ENCODE measurements around the gene PPP4R4. TPM values are rescaled to one million over a fixed set of nuclear protein-coding genes. Genes with fewer than 3 reads are reported as not detected.

The PPP4R4 gene
- total and polyA plus RNA-seq, 4 donors: 1.6 to 25.9 (median 3.8) TPM

DNA sequence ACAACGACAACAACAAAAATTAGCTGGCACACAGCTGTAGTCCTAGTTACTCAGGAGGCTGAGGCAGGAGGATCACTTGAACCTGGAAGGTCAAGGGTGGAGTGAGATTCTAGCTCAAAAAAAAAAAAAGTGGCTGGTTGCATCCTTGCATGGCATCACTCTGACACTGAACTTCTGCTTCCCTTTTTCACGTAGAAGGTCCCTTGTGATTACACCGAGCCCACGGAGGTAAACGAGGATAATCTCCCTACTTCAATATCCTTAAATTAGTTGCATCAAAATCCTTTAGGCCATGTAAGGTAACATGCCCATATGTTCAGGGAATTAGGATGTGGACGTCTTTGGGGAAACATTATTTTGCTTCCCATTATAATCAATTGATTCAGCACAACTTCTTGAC is 4.0 kb upstream of the PPP4R4 start:
- no peak overlapping the region for H3K4me3 ChIP-seq
- WGBS, 2 donors: 51 to 73% methylated on average over 6 of the region's 6 CpGs
- no peak for TF ChIP-seq CTCF (IDR thresholded peaks at IDR 0.05; ENCODE audit: control extremely low read depth, extremely low read depth)
- no peaks in the 10 kb centered on the region for H3K9me3 ChIP-seq (ENCODE audit: control insufficient read depth in 4 of 4, insufficient read depth in 3 of 4, low read length in 3 of 4)
- DNase-seq (no peak), ATAC-seq (ENCODE audit: insufficient read depth, low FRiP score) (no peak)
- H3K4me1 ChIP-seq (ENCODE audit: control insufficient read depth in 5 of 5, insufficient read depth in 5 of 5, low read length in 5 of 5): peaks cover 0 to 10% (median 0%) of the 10 kb centered on the region in 5 donors
- H3K9ac ChIP-seq (ENCODE audit: insufficient read depth in 1 of 2, low read length in 2 of 2): no peak overlapping the region
- no peak overlapping the region for H3K27ac ChIP-seq (ENCODE audit: low read depth in 1 of 2, low read length in 1 of 2)
- H3K27me3 ChIP-seq (ENCODE audit: control insufficient read depth in 3 of 3, insufficient read depth in 3 of 3, low read length in 2 of 3): peaks cover 0 to 20% (median 19%) of the 10 kb centered on the region in 3 donors
- H3K36me3 ChIP-seq (ENCODE audit: control insufficient read depth in 4 of 4, insufficient read depth in 4 of 4, low read length in 4 of 4): no peaks in the 10 kb centered on the region

GRCh38 chr14:94171208-94171607 is 2.9 kb upstream of the PPP4R4 start:
- no peak overlapping the region for H3K4me3 ChIP-seq
- TF ChIP-seq CTCF (IDR thresholded peaks at IDR 0.05; ENCODE audit: control extremely low read depth, extremely low read depth): no peak
- ATAC-seq (ENCODE audit: insufficient read depth, low FRiP score) (no peak), DNase-seq (no peak)
- H3K4me1 ChIP-seq (ENCODE audit: control insufficient read depth in 5 of 5, insufficient read depth in 5 of 5, low read length in 5 of 5): peaks cover 0 to 10% (median 0%) of the 10 kb centered on the region in 5 donors
- H3K27ac ChIP-seq (ENCODE audit: low read depth in 1 of 2, low read length in 1 of 2): no peak overlapping the region
- no peaks in the 10 kb centered on the region for H3K36me3 ChIP-seq (ENCODE audit: control insufficient read depth in 4 of 4, insufficient read depth in 4 of 4, low read length in 4 of 4)
- peaks cover 0 to 31% (median 30%) of the 10 kb centered on the region in 3 donors for H3K27me3 ChIP-seq (ENCODE audit: control insufficient read depth in 3 of 3, insufficient read depth in 3 of 3, low read length in 2 of 3)
- no peaks in the 10 kb centered on the region for H3K9me3 ChIP-seq (ENCODE audit: control insufficient read depth in 4 of 4, insufficient read depth in 3 of 4, low read length in 3 of 4)
- H3K9ac ChIP-seq (ENCODE audit: insufficient read depth in 1 of 2, low read length in 2 of 2): no peak overlapping the region
- 45 to 64% methylated on average over 3 of the region's 3 CpGs for WGBS, 2 donors

GRCh38 chr14:94172545-94172944 is 1.6 kb upstream of the PPP4R4 start:
- ATAC-seq (ENCODE audit: insufficient read depth, low FRiP score): no peak
- no peaks in the 10 kb centered on the region for H3K36me3 ChIP-seq (ENCODE audit: control insufficient read depth in 4 of 4, insufficient read depth in 4 of 4, low read length in 4 of 4)
- peaks cover 0 to 40% (median 40%) of the 10 kb centered on the region in 3 donors for H3K27me3 ChIP-seq (ENCODE audit: control insufficient read depth in 3 of 3, insufficient read depth in 3 of 3, low read length in 2 of 3)
- no peaks in the 10 kb centered on the region for H3K9me3 ChIP-seq (ENCODE audit: control insufficient read depth in 4 of 4, insufficient read depth in 3 of 4, low read length in 3 of 4)
- 82 to 89% methylated on average over 5 of the region's 5 CpGs for WGBS, 2 donors
- H3K9ac ChIP-seq (ENCODE audit: insufficient read depth in 1 of 2, low read length in 2 of 2): no peak overlapping the region
- no peak overlapping the region for H3K4me3 ChIP-seq
- peaks cover 0 to 10% (median 0%) of the 10 kb centered on the region in 5 donors for H3K4me1 ChIP-seq (ENCODE audit: control insufficient read depth in 5 of 5, insufficient read depth in 5 of 5, low read length in 5 of 5)
- no peak overlapping the region for H3K27ac ChIP-seq (ENCODE audit: low read depth in 1 of 2, low read length in 1 of 2)
- TF ChIP-seq CTCF (IDR thresholded peaks at IDR 0.05; ENCODE audit: control extremely low read depth, extremely low read depth): no peak
- no peak for DNase-seq

- H3K9ac ChIP-seq (ENCODE audit: insufficient read depth in 1 of 2, low read length in 2 of 2): peak overlapping the region in 1 of 2 donors; percentile 8
- no peaks in the 10 kb centered on the region for H3K9me3 ChIP-seq (ENCODE audit: control insufficient read depth in 4 of 4, insufficient read depth in 3 of 4, low read length in 3 of 4)
- H3K36me3 ChIP-seq (ENCODE audit: control insufficient read depth in 4 of 4, insufficient read depth in 4 of 4, low read length in 4 of 4): no peaks in the 10 kb centered on the region
- no peak for TF ChIP-seq CTCF (IDR thresholded peaks at IDR 0.05; ENCODE audit: control extremely low read depth, extremely low read depth)
- peaks cover 0 to 48% (median 45%) of the 10 kb centered on the region in 3 donors for H3K27me3 ChIP-seq (ENCODE audit: control insufficient read depth in 3 of 3, insufficient read depth in 3 of 3, low read length in 2 of 3)
- DNase-seq: no peak
- no peak for ATAC-seq (ENCODE audit: insufficient read depth, low FRiP score)
- H3K4me1 ChIP-seq (ENCODE audit: control insufficient read depth in 5 of 5, insufficient read depth in 5 of 5, low read length in 5 of 5): peaks cover 0 to 10% (median 0%) of the 10 kb centered on the region in 5 donors
- H3K4me3 ChIP-seq: peak overlapping the region; percentile 48
- 1% methylated on average over 20 of the region's 20 CpGs for WGBS, 2 donors
- peak overlapping the region; percentile 62 to 89 for H3K27ac ChIP-seq (ENCODE audit: low read depth in 1 of 2, low read length in 1 of 2)
Measured at GRCh38 chr14:94173471-94173884, 644 bp upstream of the PPP4R4 start.

Data from lung (tissue), 12 donors.